Umbilical cord (tissue), 2 donors: ENCODE results near the gene ALG14. TPM values are rescaled to one million over a fixed set of nuclear protein-coding genes. Genes with fewer than 3 reads are reported as not detected.
"Not testable (repeated sequence)": the region's sequence is repeated elsewhere in the genome, so short reads cannot be mapped to it uniquely, and the experiment has no call there.

ENCODE experiments used
- DNase-seq: peaks from one replicate; pipeline ENCODE4 v3.0.0-alpha.2; 2015; ENCODE audit warnings: low spot score
- total RNA-seq: library from RNA; depleted of rRNA; stranded (reverse); fragments of >200 nt; gene quantifications from one replicate; pipeline ENCODE4 v1.2.3, GENCODE V29; 2014; ENCODE audit warnings: low replicate concordance; ENCODE audit not compliant: insufficient read depth

The ALG14 gene
- total RNA-seq, 1 donor from 2014 or later = 8.9 TPM

DNA sequence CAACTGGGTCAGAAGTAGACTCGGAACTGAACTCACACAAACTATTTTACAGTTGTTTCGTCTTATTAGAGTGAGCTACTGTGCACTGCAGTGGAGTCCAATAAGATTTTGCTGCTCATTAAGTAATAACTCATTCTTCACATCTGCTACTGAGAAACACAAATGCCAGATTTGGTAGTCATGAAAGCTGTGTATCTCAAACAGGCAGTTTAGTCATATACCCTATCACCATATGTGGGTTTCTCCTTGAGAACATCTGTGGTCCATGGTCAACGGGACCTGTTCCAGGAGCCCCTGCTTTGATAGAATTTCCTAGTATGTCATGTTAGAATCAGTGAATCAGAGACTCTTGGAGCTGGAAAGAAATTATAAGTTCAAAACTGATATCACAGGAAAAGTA lies 60.4 kb downstream of the ALG14 start:
- no peak for DNase-seq

- no peak for DNase-seq
These were observed 62.6 kb downstream of the ALG14 start for GRCh38 chr1:95010158-95010557.

GRCh38 chr1:95007687-95008086 lies 65.1 kb downstream of the ALG14 start:
- peak; percentile 43 for DNase-seq

- peak; percentile 66 for DNase-seq
These were observed 66.1 kb downstream of the ALG14 start for GRCh38 chr1:95006681-95007080.

- DNase-seq = peak; percentile 38
These were observed 67.2 kb downstream of the ALG14 start for GRCh38 chr1:95005584-95005983.

- no peak for DNase-seq
These were observed 68.7 kb downstream of the ALG14 start for GRCh38 chr1:95004013-95004412.

GRCh38 chr1:95003433-95003738 lies 69.4 kb downstream of the ALG14 start:
- no peak for DNase-seq

GRCh38 chr1:95002540-95003432 lies 70.0 kb downstream of the ALG14 start:
- peak; percentile 77 for DNase-seq

GRCh38 chr1:95002164-95002539 lies 70.6 kb downstream of the ALG14 start:
- DNase-seq = peak; percentile 72

- DNase-seq = no peak
These were observed 73.2 kb downstream of the ALG14 start for GRCh38 chr1:94999456-95000131.

- DNase-seq = no peak
These were observed 74.0 kb downstream of the ALG14 start for GRCh38 chr1:94998748-94999147.

DNA sequence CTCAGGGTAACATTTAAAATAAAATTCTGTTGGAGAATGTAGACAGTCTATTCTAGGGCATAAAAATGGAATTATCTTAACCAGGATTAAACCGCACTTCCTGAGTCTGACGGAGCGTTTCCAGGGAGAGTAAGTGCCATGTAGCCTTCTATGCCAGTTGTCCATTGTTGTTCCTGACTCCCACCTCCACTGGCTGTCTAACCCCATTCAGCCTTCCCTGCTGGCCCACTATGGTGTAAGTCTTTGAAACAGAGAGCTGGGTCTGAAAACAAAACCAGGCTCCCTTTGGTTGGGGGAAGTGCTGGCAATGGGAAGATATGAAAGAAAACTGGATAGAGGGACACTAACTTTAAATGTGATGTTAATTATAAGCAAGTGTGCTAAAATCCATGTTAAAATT lies 74.6 kb downstream of the ALG14 start:
- no peak for DNase-seq

- not testable (repeated sequence) for DNase-seq
These were observed 77.2 kb downstream of the ALG14 start for GRCh38 chr1:94995536-94995935.

- no peak for DNase-seq
These were observed 77.9 kb downstream of the ALG14 start for GRCh38 chr1:94994805-94995204.

DNA sequence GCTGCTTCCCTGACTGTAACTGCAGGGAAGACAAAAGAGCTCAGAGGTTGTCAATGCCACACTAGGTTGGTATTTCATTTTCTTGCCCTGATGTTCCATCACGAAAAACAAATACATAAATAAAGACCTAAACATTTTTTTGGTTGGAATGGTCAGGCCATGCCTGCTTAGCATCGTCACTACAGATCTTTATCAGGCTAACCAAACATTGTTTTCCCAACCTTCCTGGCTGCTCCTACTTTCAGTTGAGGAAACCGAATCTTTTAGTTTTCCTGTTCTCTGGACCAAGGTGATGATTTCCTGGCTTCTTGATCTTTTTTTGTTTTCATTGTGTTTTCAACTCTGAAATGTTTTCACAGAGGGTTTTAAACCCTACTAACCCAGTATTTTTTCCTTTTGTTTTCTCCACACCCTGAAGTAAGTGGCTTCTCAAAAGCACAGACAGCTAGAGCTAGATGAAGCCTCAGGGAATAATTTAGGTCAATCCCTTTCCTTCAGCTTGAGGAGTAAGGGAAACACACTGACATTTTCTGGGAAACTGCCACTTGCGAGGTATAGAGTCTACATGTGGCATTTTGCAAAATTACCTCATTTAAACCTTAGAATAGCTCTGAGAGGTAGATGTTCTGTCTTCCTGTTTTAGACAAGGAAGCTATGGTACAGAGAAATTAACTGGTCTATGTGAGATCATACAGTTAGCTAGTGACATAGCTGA lies 78.7 kb downstream of the ALG14 start:
- DNase-seq = no peak

GRCh38 chr1:94992863-94993563 lies 79.7 kb downstream of the ALG14 start:
- no peak for DNase-seq

- DNase-seq = no peak
These were observed 80.6 kb downstream of the ALG14 start for GRCh38 chr1:94992161-94992560.

DNA sequence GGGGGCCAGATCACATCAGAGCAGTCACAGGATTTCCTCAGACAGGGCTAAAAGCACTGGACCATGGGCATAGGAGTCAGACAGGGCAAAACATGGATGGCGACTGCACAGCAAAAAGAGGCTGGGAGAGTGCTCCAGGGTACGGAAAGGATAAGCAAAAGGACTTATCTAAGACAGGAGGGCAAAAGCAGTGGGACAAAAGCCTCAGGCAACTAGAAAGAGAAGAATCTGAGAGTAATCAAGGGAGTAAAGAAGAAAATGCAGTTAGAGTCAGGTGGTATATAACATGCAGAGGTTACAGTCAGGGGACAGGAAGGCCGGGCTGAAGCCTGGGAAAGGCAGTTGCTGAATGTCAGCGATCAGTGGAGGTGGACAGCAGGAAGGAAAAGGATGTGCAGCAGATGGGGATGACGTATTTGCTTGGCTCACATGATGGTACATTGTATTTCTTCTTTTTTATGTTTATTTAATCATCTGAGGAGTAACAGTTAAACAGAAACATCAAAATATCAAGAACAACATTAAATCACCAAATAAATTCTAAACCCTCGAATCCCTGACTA lies 82.8 kb downstream of the ALG14 start:
- no peak for DNase-seq

DNA sequence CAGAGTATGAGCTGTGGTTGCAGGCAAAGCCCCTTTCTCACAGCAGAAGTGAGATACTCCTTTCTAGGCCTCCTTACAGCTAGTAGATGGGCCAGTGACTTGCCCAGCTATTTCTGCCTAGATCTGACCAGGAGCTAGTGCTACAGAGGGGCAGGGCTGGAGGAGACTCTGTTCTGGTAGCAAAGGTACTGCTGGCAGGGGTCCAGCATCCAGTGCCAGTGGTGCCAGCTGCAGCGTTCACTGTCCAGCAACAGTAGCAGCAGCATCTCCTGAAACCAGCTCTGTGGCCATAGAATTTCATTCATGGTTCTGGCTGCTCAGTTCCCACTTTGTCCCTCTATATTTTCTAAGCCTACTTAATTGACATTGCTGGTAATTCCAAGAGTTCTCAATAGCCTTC lies 83.4 kb downstream of the ALG14 start:
- no peak for DNase-seq

GRCh38 chr1:94988356-94988755 lies 84.4 kb downstream of the ALG14 start:
- DNase-seq = no peak

- DNase-seq = no peak
These were observed 86.0 kb downstream of the ALG14 start for GRCh38 chr1:94986783-94987182.
